HFF-Myc (cell line): ENCODE data around the gene CCNC.

Experiments
- DNase-seq: peaks from one replicate; pipeline ENCODE4 v3.0.0-alpha.2; 2011; ENCODE audit warnings: low read depth; ENCODE audit errors: extremely low read depth
- H3K4me3 ChIP-seq: replicated peaks from 2 replicates; pipeline ENCODE4 v1.5.1; 2011; ENCODE audit warnings: low read depth, mild to moderate bottlenecking, control low read depth, low read length
- TF ChIP-seq, protein P1 (sequence below): IDR thresholded peaks from 2 replicates; pipeline ENCODE4 v1.5.1; 2012; ENCODE audit warnings: mild to moderate bottlenecking, low read depth, low read length, control low read depth; ENCODE audit errors: missing control alignments

CCNC gene

DNA sequence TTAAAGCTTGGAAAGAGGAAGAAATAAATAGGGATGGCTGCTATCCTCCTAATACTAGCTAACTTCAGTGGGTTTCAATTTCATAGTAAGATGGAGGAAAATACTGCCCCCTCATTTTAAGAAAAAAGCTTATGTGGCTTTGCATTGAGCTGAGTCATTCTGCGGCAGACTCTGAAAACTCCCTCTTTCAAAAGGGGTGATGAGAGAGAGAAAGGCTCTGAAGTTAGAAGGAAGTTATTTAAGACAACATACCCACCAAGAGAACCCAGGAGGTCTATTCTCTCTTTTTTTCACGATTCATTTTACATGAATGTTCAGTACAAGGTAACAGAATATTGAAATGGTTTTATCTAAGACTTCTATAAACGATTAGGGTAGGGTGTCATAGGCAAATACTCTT lies 42.7 kb upstream of the CCNC start:
- TF ChIP-seq, protein P1, sequence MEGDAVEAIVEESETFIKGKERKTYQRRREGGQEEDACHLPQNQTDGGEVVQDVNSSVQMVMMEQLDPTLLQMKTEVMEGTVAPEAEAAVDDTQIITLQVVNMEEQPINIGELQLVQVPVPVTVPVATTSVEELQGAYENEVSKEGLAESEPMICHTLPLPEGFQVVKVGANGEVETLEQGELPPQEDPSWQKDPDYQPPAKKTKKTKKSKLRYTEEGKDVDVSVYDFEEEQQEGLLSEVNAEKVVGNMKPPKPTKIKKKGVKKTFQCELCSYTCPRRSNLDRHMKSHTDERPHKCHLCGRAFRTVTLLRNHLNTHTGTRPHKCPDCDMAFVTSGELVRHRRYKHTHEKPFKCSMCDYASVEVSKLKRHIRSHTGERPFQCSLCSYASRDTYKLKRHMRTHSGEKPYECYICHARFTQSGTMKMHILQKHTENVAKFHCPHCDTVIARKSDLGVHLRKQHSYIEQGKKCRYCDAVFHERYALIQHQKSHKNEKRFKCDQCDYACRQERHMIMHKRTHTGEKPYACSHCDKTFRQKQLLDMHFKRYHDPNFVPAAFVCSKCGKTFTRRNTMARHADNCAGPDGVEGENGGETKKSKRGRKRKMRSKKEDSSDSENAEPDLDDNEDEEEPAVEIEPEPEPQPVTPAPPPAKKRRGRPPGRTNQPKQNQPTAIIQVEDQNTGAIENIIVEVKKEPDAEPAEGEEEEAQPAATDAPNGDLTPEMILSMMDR: no peak
- H3K4me3 ChIP-seq: no peak overlapping the region
- no peak for DNase-seq

DNA sequence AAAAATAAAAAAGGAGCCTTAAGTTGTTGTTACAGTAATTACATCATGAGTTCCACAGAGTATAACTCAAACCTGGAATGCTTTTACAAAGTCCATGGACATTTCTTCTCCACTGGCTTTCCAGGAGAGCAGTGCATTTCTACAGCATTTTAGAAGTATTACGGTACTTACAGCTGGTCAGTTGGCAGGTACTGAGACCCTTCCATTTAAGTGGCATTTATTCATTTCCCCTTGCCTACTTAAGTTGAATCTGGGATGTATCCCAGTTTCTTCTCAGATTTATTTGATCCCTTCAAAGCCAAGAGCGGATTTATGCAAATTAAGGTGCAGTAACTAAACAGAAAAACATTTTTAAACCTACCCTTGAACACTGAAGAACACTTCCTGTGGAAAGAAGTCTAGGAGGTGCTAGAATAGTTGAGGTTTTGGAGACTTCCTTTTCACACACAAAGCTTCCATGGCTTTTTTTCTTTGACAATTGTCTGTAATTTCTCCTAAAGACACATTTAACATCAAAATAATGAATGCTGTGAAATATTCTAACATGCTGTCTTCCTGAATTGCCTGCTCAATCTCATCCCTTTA lies 41.5 kb upstream of the CCNC start:
- no peak overlapping the region for H3K4me3 ChIP-seq
- TF ChIP-seq, protein P1: no peak
- DNase-seq: no peak

DNA sequence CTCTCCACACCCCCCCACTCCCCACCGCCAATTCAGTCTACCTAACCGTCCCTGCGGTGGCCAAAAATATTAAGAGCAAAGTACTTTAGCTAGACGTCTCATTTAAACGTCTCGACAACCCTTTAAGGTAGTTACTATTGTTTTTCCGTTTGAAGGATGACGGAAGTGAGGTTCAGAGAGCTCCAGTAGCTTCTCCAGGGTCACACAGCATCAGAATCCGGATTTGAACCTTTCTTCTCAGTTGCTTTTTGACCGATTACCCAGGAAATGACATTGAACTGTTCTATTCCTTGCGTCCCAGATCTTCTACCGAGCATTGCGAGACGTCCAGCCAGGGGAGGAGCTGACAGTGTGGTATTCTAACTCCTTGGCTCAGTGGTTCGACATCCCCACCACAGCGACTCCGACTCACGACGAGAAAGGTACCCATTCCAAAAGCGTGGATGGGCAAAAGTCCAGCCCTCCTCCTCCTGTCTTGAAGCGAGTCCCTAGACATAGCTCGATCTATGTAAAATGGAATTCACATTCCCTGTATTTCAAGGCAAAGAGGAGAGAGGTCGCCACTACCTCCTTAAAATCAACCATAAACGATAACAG lies 40.5 kb upstream of the CCNC start:
- TF ChIP-seq, protein P1: no peak
- H3K4me3 ChIP-seq: no peak overlapping the region
- DNase-seq: no peak

DNA sequence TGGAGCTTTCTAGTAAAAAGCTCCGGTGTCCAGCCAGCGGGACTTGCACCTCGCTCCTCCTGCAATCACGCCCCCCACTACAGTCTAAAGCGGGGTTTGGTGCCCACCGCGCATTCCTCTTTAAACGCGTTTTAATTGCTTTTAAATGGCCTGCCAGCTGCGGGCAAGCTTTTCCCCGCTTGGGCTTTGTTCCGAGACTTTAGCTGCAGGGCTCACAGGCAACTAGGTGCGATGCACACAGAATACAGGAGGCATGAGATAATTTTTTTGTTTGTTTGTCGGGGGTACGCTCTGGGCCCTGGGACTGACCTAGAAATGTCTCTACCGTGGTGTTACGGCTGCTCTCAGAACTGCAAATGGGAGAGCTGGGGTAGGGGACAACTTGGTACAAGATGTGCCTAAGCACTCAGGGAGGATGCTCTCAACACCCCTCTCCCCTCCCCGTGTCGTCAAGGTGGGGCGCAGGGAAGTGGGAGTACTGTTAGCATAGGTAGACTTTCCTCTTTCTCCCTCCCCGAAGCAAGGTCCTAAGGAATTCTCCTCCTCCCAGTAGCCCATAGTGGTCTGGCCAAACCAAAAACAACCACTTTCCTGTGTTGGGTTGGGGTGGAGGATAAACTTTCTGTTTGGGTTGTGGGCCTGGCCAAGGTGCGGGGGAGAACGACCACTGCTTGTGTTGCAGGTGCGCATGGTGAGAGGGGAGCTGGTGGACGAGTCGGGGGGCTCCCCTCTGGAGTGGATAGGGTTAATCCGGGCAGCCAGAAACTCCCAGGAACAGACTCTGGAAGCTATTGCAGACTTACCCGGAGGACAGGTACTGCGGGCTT lies 39.8 kb upstream of the CCNC start:
- TF ChIP-seq, protein P1: no peak
- DNase-seq: no peak
- H3K4me3 ChIP-seq: no peak overlapping the region

DNA sequence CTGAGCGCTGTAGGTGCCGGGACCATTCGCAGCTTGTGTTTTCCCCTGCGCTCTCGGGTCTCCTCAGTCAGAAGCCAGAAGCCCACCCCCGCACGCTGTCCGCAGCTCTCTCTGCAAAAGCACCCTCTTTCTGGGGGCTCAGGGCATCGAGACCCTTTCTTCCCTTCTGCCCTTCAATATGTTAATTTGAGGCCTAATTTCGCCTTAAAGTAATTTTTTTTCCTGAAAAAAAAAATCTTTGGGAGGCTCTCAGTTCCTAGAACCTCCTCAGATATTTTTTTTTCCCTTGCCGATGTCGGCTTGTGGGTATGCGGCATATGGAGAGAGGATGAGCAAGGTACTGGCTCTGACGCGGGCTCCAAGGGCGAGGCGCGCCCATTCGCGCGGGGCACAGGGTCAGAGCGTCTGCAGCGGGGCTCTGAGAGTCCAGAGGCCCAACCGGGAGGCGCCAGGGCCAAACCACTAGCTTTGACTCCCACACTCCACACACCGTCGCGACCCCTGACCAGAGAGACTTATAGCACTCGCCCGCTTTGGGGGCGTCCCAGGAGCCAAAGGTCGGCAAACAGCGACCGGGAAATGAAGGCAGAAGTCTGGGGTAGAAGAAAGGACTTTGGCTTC lies 39.1 kb upstream of the CCNC start:
- DNase-seq: no peak
- no peak overlapping the region for H3K4me3 ChIP-seq
- TF ChIP-seq, protein P1: no peak

DNA sequence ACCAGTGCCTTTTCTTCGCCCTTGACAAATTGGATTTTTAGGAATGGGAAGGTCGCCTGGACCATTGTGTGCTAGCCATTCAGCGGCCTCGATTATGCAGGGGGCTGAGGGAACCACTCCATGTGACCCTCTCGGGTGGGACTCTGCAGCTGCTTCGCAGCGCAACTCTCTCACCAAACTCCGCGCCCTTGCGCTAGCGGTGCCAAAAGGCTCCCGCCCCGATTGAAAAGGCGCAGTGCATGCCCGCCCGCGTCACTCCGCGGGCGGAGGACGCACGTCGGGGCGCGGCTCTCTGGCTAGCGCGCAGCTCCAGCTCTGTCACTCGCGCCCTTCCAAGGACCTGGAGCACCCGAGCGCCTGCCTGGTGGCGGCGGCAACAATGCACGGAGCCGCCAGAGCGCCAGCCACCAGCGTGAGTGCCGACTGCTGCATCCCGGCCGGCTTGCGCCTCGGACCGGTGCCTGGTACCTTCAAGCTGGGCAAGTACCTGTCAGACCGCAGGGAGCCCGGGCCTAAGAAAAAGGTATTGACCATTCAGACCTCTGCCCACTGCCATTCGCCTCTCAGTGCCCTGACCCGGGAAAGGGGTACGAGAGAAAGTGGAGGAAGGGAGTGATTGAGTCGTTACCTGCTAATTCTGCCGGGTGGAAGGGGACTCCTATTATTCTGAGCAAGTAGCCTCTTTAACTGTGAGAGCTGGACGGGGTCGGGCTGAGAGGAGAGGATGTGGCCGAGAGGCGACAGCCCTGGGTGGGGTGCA lies 38.4 kb upstream of the CCNC start, which contains the start of gene PRDM13:
TSS of gene PRDM13 (plus strand) at position 178 of the 760 bp plus-strand sequence. CDS start at position 380, 202 bp downstream.
- no peak within 1 kb of the TSS for H3K4me3 ChIP-seq
- TF ChIP-seq, protein P1: no peak
- no peak for DNase-seq
